ENCODE data around the gene TPM2.

TPM2 gene

GRCh38 chr9:35714579-35715252 lies 25.0 kb upstream of the TPM2 start:
- H3K9ac ChIP-seq (ENCODE audit: low read length) = no peak overlapping the region
- H3K4me3 ChIP-seq (ENCODE audit: low read length) = no peak overlapping the region
- no peaks in the 10 kb centered on the region for H3K27me3 ChIP-seq (ENCODE audit: control insufficient read depth, insufficient read depth, low read length)
- H3K36me3 ChIP-seq (ENCODE audit: control insufficient read depth, insufficient read depth, low read length) = peaks cover 83% of the 10 kb centered on the region
- no peaks in the 10 kb centered on the region for H3K4me1 ChIP-seq (ENCODE audit: control insufficient read depth, insufficient read depth, low read length)
- peak overlapping the region; percentile 21 for H3K27ac ChIP-seq (ENCODE audit: low read depth, low read length)

DNA sequence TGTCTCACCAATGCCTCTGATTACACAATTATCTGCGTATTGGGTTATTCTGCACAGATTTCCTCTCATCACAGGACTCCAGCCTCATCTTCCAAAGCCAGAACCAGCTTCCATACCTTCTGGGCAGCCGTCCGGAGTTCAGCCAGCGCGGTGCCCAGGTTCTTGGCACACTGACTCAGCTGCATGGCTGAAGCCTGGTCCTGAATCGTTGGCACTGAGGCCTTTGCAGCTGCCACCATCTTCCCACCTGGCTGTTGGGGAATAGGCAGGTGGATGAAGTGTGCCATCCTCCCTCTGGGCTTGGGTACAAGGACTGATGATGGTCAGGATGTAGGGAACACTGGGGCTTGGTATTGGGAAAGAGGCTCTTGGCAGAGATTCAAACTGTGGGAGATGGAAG lies 24.4 kb upstream of the TPM2 start:
- peaks cover 80% of the 10 kb centered on the region for H3K36me3 ChIP-seq (ENCODE audit: control insufficient read depth, insufficient read depth, low read length)

GRCh38 chr9:35713578-35713977 lies 23.9 kb upstream of the TPM2 start:
- H3K27me3 ChIP-seq (ENCODE audit: control insufficient read depth, insufficient read depth, low read length) = no peaks in the 10 kb centered on the region
- peaks cover 77% of the 10 kb centered on the region for H3K36me3 ChIP-seq (ENCODE audit: control insufficient read depth, insufficient read depth, low read length)
- H3K4me3 ChIP-seq (ENCODE audit: low read length) = no peak overlapping the region
- H3K4me1 ChIP-seq (ENCODE audit: control insufficient read depth, insufficient read depth, low read length) = no peaks in the 10 kb centered on the region
- H3K27ac ChIP-seq (ENCODE audit: low read depth, low read length) = no peak overlapping the region
- H3K9ac ChIP-seq (ENCODE audit: low read length) = no peak overlapping the region

More for the DNA sequence above, 24.4 kb upstream of the TPM2 start:
- Histone ChIP-seq H3K27me3 (ENCODE audit: control insufficient read depth, insufficient read depth, low read length) (no peaks in the 10 kb centered on the region), H3K27ac (ENCODE audit: low read depth, low read length) (no peak overlapping the region), H3K4me1 (ENCODE audit: control insufficient read depth, insufficient read depth, low read length) (no peaks in the 10 kb centered on the region), H3K9ac (ENCODE audit: low read length) (no peak overlapping the region), H3K4me3 (ENCODE audit: low read length) (no peak overlapping the region)

DNA sequence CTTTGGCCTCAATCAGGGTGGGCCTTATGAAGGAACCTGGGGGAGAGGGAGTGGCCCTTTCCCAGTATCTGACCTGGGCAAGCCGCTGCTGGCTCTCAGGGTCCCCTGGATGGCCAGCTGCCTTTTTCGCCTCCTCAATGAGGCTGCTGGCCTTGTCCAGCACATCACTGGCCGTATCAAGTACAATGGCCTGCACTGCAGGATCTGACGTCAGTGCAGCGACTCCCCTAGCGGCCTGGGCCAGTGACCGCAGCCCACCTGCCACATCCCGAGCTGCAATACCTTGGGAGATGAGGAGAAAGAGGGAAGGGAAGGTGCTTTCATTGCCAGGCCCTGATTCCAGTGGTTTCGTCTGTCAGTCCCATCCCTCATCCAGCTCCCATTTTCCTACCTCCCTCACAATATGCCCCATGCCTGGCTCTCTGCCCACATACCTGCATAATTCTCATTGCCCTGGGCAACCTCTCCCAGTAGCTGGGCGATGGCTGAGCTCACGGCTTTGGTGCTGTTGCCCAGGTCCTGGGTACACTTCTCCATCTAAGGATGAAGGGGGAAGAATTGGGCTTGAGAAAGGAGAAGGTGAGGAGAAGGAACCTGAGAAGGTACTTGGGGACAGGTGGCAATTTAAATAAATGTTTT lies 23.2 kb upstream of the TPM2 start:
- no peak overlapping the region for H3K27ac ChIP-seq (ENCODE audit: low read depth, low read length)
- H3K27me3 ChIP-seq (ENCODE audit: control insufficient read depth, insufficient read depth, low read length) = no peaks in the 10 kb centered on the region
- no peaks in the 10 kb centered on the region for H3K4me1 ChIP-seq (ENCODE audit: control insufficient read depth, insufficient read depth, low read length)
- H3K4me3 ChIP-seq (ENCODE audit: low read length) = no peak overlapping the region
- H3K36me3 ChIP-seq (ENCODE audit: control insufficient read depth, insufficient read depth, low read length) = peaks cover 76% of the 10 kb centered on the region
- H3K9ac ChIP-seq (ENCODE audit: low read length) = no peak overlapping the region

- Histone ChIP-seq H3K9ac (ENCODE audit: low read length) (no peak overlapping the region), H3K4me3 (ENCODE audit: low read length) (no peak overlapping the region), H3K4me1 (ENCODE audit: control insufficient read depth, insufficient read depth, low read length) (no peaks in the 10 kb centered on the region), H3K27ac (ENCODE audit: low read depth, low read length) (no peak overlapping the region), H3K27me3 (ENCODE audit: control insufficient read depth, insufficient read depth, low read length) (no peaks in the 10 kb centered on the region), H3K36me3 (ENCODE audit: control insufficient read depth, insufficient read depth, low read length) (peaks cover 76% of the 10 kb centered on the region)
These were observed 22.0 kb upstream of the TPM2 start for GRCh38 chr9:35711501-35712428.

DNA sequence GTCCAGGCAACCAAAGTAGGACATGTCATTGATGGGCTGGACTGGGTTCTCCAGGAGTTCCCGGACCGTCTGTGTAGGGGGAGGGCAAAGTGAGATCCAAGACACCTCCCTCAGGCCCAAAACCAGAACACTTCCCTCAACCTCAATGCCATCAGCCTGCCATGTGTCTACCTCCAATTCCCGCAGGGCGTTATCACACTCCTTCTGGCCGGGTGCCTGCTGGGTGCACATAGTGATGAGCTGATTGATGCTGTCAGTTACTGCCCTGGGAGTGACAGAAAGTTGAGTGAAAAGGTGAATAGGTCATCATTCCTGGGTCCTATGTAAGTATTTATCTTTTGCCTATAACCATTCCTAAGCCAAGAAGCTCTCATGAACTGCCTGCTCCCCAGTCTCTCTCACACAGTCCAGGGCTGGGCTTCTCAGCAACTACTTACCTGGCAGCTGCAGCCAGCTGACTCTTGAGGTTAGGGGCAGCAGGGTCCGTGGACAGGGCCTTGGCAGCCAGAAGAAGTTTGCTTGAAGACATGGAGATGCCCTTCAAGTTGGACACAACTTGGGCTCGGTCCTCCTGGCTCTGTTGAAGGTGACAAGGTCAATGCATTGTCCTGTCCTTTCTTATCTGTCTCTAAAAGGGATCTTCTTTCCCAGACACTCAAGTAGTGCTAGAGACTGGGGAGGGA lies 21.2 kb upstream of the TPM2 start:
- Histone ChIP-seq H3K4me3 (ENCODE audit: low read length) (no peak overlapping the region), H3K27me3 (ENCODE audit: control insufficient read depth, insufficient read depth, low read length) (no peaks in the 10 kb centered on the region), H3K27ac (ENCODE audit: low read depth, low read length) (no peak overlapping the region), H3K9ac (ENCODE audit: low read length) (no peak overlapping the region), H3K4me1 (ENCODE audit: control insufficient read depth, insufficient read depth, low read length) (no peaks in the 10 kb centered on the region), H3K36me3 (ENCODE audit: control insufficient read depth, insufficient read depth, low read length) (peaks cover 77% of the 10 kb centered on the region)

DNA sequence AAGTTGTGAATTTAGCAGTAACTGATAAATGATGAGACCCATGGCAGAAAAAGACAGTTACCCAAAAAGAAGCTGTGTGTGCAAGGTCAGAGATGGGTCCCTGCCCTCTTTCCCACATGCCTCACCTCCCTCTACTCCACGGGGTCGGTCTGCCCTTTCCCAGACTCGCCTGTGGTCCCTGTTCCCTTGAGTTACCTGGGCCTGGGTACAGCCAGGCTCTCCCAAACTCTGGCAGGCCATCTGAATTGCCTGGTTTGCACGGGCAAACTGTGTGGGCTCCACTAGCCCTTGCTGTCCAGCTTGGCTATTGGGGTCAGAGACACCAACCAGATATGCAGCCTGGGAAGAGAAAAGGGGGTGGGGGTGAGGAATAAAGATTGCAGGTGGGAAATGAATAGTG lies 18.4 kb upstream of the TPM2 start:
- Histone ChIP-seq H3K36me3 (ENCODE audit: control insufficient read depth, insufficient read depth, low read length) (peaks cover 83% of the 10 kb centered on the region), H3K27me3 (ENCODE audit: control insufficient read depth, insufficient read depth, low read length) (no peaks in the 10 kb centered on the region), H3K4me3 (ENCODE audit: low read length) (no peak overlapping the region), H3K27ac (ENCODE audit: low read depth, low read length) (no peak overlapping the region), H3K4me1 (ENCODE audit: control insufficient read depth, insufficient read depth, low read length) (no peaks in the 10 kb centered on the region), H3K9ac (ENCODE audit: low read length) (peak overlapping the region; percentile 32)

GRCh38 chr9:35706951-35707350 lies 17.2 kb upstream of the TPM2 start:
- no peak overlapping the region for H3K27ac ChIP-seq (ENCODE audit: low read depth, low read length)
- no peak overlapping the region for H3K9ac ChIP-seq (ENCODE audit: low read length)
- H3K27me3 ChIP-seq (ENCODE audit: control insufficient read depth, insufficient read depth, low read length) = no peaks in the 10 kb centered on the region
- H3K4me1 ChIP-seq (ENCODE audit: control insufficient read depth, insufficient read depth, low read length) = no peaks in the 10 kb centered on the region
- H3K4me3 ChIP-seq (ENCODE audit: low read length) = no peak overlapping the region
- peaks cover 84% of the 10 kb centered on the region for H3K36me3 ChIP-seq (ENCODE audit: control insufficient read depth, insufficient read depth, low read length)

GRCh38 chr9:35705836-35706430 lies 16.2 kb upstream of the TPM2 start:
- H3K4me1 ChIP-seq (ENCODE audit: control insufficient read depth, insufficient read depth, low read length) = no peaks in the 10 kb centered on the region
- H3K27me3 ChIP-seq (ENCODE audit: control insufficient read depth, insufficient read depth, low read length) = no peaks in the 10 kb centered on the region
- no peak overlapping the region for H3K4me3 ChIP-seq (ENCODE audit: low read length)
- peaks cover 83% of the 10 kb centered on the region for H3K36me3 ChIP-seq (ENCODE audit: control insufficient read depth, insufficient read depth, low read length)
- no peak overlapping the region for H3K27ac ChIP-seq (ENCODE audit: low read depth, low read length)
- H3K9ac ChIP-seq (ENCODE audit: low read length) = no peak overlapping the region

GRCh38 chr9:35705372-35705771 lies 15.6 kb upstream of the TPM2 start:
- H3K9ac ChIP-seq (ENCODE audit: low read length) = no peak overlapping the region
- H3K27me3 ChIP-seq (ENCODE audit: control insufficient read depth, insufficient read depth, low read length) = no peaks in the 10 kb centered on the region
- no peaks in the 10 kb centered on the region for H3K4me1 ChIP-seq (ENCODE audit: control insufficient read depth, insufficient read depth, low read length)
- H3K27ac ChIP-seq (ENCODE audit: low read depth, low read length) = no peak overlapping the region
- H3K4me3 ChIP-seq (ENCODE audit: low read length) = no peak overlapping the region
- H3K36me3 ChIP-seq (ENCODE audit: control insufficient read depth, insufficient read depth, low read length) = peaks cover 83% of the 10 kb centered on the region

DNA sequence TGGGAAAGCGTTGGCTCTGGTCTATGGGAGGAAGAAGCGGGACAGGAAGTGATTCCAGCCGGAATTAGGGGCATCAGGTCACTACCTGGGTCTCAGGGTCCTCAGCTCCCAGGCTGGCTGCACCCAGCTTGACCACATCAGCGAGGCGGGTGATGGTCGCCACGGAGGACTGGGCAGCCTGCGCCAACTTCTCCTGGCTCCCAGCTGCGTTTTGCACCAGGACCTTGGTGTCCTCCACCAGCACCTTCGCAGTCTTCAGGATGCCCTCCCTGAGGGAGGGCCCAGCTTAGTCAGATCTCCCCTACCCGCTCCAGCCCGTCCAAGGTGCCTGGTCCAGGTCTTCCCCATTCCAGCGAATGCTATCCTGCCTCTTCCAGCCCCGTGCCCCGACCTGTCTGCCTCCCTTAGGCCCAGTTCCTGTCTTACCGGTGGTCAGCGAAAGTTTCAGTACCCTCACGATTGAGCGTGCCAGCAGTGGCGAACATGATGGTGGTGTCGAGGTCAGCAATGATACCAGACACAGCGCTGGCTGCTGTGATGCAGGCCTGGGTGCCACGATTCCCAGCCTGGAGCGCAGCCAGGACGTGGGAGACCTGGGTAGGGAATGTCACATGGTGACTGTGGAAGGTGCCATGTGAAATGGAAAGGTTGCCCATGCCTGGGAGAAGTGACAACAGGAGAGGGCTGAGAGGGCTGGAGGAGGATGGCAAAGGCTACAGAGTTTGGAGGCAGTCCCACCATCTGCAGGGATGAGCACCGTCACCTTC lies 14.4 kb upstream of the TPM2 start:
- Histone ChIP-seq H3K27ac (ENCODE audit: low read depth, low read length) (no peak overlapping the region), H3K4me3 (ENCODE audit: low read length) (no peak overlapping the region), H3K36me3 (ENCODE audit: control insufficient read depth, insufficient read depth, low read length) (peaks cover 90% of the 10 kb centered on the region), H3K4me1 (ENCODE audit: control insufficient read depth, insufficient read depth, low read length) (no peaks in the 10 kb centered on the region), H3K27me3 (ENCODE audit: control insufficient read depth, insufficient read depth, low read length) (no peaks in the 10 kb centered on the region), H3K9ac (ENCODE audit: low read length) (no peak overlapping the region)
